Adrenal gland (tissue), 12 donors: ENCODE results near the gene GH1. TPM values are rescaled to one million over a fixed set of nuclear protein-coding genes. Genes with fewer than 3 reads are reported as not detected.

ENCODE experiments used
- DNase-seq, 7 donors: peaks; one replicate each; pipeline ENCODE4 v3.0.0-alpha.2; 2019 to 2020
- H3K27ac ChIP-seq, 5 donors: fragments of 200-600 bp; sonication (generic) in 4 of 5; 1 replicate in 3 of 5; 2 replicates in 2 of 5; pipeline versions ENCODE4 v1.5.1 to v1.8.0; 2016 to 2020; ENCODE audit warnings: mild to moderate bottlenecking in 1 of 5
- H3K27me3 ChIP-seq: fragments of 200-600 bp; 2 replicates; pipeline ENCODE4 v1.8.0; 2021
- H3K36me3 ChIP-seq, 2 donors: fragments of 200-600 bp; replicated peaks in 1 of 2; 1 replicate in 1 of 2; 2 replicates in 1 of 2; pipeline versions ENCODE4 v1.5.1 to v1.8.0; 2018 to 2022
- H3K4me1 ChIP-seq, 2 donors: fragments of 200-600 bp; replicated peaks in 1 of 2; 1 replicate in 1 of 2; 2 replicates in 1 of 2; pipeline versions ENCODE4 v1.5.1 to v1.8.0; 2018 to 2021
- H3K4me3 ChIP-seq, 4 donors: fragments of 200-600 bp; sonication (generic) in 3 of 4; one replicate each; pipeline ENCODE4 v1.5.1; 2016 to 2018
- H3K9me3 ChIP-seq, 3 donors: fragments of 200-600 bp; sonication (generic) in 1 of 3; replicated peaks in 1 of 3; 1 replicate in 2 of 3; 2 replicates in 1 of 3; pipeline versions ENCODE4 v1.5.1 to v1.8.0; 2016 to 2021
- CTCF ChIP-seq, 6 experiments: fragments of 450-650 bp in 4 of 6; fragments of 200-600 bp in 2 of 6; sonication (generic) in 1 of 6; IDR thresholded peaks; 1 replicate in 5 of 6; 2 replicates in 1 of 6; pipeline versions ENCODE4 v1.5.1 to v1.8.0; 2016 to 2021; ENCODE audit warnings: antibody characterized with exemption in 6 of 6, mild to moderate bottlenecking in 2 of 6, moderate library complexity in 1 of 6
- POLR2A ChIP-seq, 2 donors: fragments of 450-650 bp; IDR thresholded peaks; one replicate each; pipeline ENCODE4 v1.6.1; 2017; ENCODE audit warnings: antibody characterized with exemption in 2 of 2, mild to moderate bottlenecking in 2 of 2, moderate library complexity in 1 of 2
- WGBS, 4 donors: extraction: QIAGEN DNeasy Blood & Tissue Kit in 2 of 4; methylation state at CpG; one replicate each; pipeline versions ENCODE4 v1.1.5 to v1.1.7; 2013 to 2017; 5-methylcytosine and 5-hydroxymethylcytosine counted together
- intact Hi-C, 2 donors: fragments of 100-400 bp; cut with DNase I; formaldehyde crosslinking; loops; one replicate each; pipeline versions ENCODE4 v1.14.1 to v1.15.0; 2022 to 2023
- polyA plus RNA-seq, 3 donors: library from polyadenylated mRNA; stranded (reverse); fragments of 200-250 nt in 2 of 3; fragments of 350-450 nt in 1 of 3; fragmentation: Illumina TruSeq in 1 of 3; extraction: RNeasy Lipid Tissue Mini Kit (QIAGEN cat#74804) in 1 of 3; gene quantifications; one replicate each; pipeline ENCODE4 v1.2.3, GENCODE V29; 2013 to 2014
- total RNA-seq, 9 donors: library from RNA; depleted of rRNA in 4 of 9; stranded (reverse); fragments of >200 nt in 4 of 9; fragments of 120-200 nt in 1 of 9; fragmentation: NEBNext Ultra II Directional in 1 of 9; extraction: Animal tissue kit (Norgen Biotek cat#: 25700) in 1 of 9; gene quantifications; one replicate each; pipeline versions ENCODE4 v1.1.0 to v1.2.4, GENCODE V29; 2013 to 2023
- donor health status: healthy with polysubstance abuse.
- donor health status: Bipolar disorder and iron deficiency.
- donor health status: DM: yes; HTN: yes; CAD: no.
- donor health status: DM: no; HTN: no; CAD: no.
- donor health status: DM: no; HTN: no; CAD: no.
- donor health status: DM: yes; HTN: yes; CAD: no.

The GH1 gene
- total and polyA plus RNA-seq, 12 donors = not detected

- no peaks in the 10 kb centered on the region for H3K9me3 ChIP-seq
- DNase-seq = peak; percentile 40 to 66 (median 60)
- TF ChIP-seq POLR2A (IDR thresholded peaks at IDR 0.05) (no peak), CTCF (IDR thresholded peaks at IDR 0.05) (peak; percentile 49 to 79 (median 66))
- intact Hi-C loops = no loop called here
- 30 to 40% (median 32%) methylated on average over 5 to 20 of the region's 20 CpGs for WGBS, 4 donors
- H3K27me3 ChIP-seq = no peaks in the 10 kb centered on the region
- H3K36me3 ChIP-seq = no peaks in the 10 kb centered on the region
- no peak overlapping the region for H3K27ac ChIP-seq
- no peak overlapping the region for H3K4me3 ChIP-seq
- H3K4me1 ChIP-seq = no peaks in the 10 kb centered on the region
These were observed 28.1 kb upstream of the GH1 start for GRCh38 chr17:63946440-63947363.

- Histone ChIP-seq H3K36me3 (no peaks in the 10 kb centered on the region), H3K27me3 (no peaks in the 10 kb centered on the region), H3K4me3 (no peak overlapping the region), H3K4me1 (no peaks in the 10 kb centered on the region), H3K27ac (no peak overlapping the region), H3K9me3 (no peaks in the 10 kb centered on the region)
- intact Hi-C loops = no loop called here
- no peak for TF ChIP-seq POLR2A (IDR thresholded peaks at IDR 0.05)
- no peak for TF ChIP-seq CTCF (IDR thresholded peaks at IDR 0.05)
- no peak for DNase-seq
- 63 to 90% (median 76%) methylated on average over 1 to 6 of the region's 6 CpGs for WGBS, 4 donors
These were observed 27.3 kb upstream of the GH1 start for GRCh38 chr17:63945784-63946439.

GRCh38 chr17:63944736-63945499, 26.3 kb upstream of the GH1 start:
- Histone ChIP-seq H3K4me3 (no peak overlapping the region), H3K9me3 (no peaks in the 10 kb centered on the region), H3K27me3 (no peaks in the 10 kb centered on the region), H3K4me1 (no peaks in the 10 kb centered on the region), H3K27ac (no peak overlapping the region), H3K36me3 (no peaks in the 10 kb centered on the region)
- DNase-seq = no peak
- no peak for TF ChIP-seq CTCF (IDR thresholded peaks at IDR 0.05)
- no peak for TF ChIP-seq POLR2A (IDR thresholded peaks at IDR 0.05)
- intact Hi-C loops = no loop called here
- WGBS, 4 donors = 78 to 88% (median 80%) methylated on average over 7 to 24 of the region's 24 CpGs

- no peak overlapping the region for H3K4me3 ChIP-seq
- no peak for DNase-seq
- no peak for TF ChIP-seq POLR2A (IDR thresholded peaks at IDR 0.05)
- no peak for TF ChIP-seq CTCF (IDR thresholded peaks at IDR 0.05)
- intact Hi-C loops = no loop called here
- no peaks in the 10 kb centered on the region for H3K27me3 ChIP-seq
- no peaks in the 10 kb centered on the region for H3K4me1 ChIP-seq
- WGBS, 4 donors = 84 to 92% (median 88%) methylated on average over 8 to 9 of the region's 9 CpGs
- H3K9me3 ChIP-seq = no peaks in the 10 kb centered on the region
- H3K36me3 ChIP-seq = no peaks in the 10 kb centered on the region
- no peak overlapping the region for H3K27ac ChIP-seq
These were observed 25.1 kb upstream of the GH1 start for GRCh38 chr17:63943745-63944144.
